BJ (cell line): ENCODE data around the gene TIMM9. TPM values are rescaled to one million over a fixed set of nuclear protein-coding genes. Genes with fewer than 3 reads are reported as not detected.
"Not testable (repeated sequence)": the region's sequence is repeated elsewhere in the genome, so short reads cannot be mapped to it uniquely, and the experiment has no call there.

ENCODE experiments used
- CTCF ChIA-PET: fragments of 350-600 bp; formaldehyde crosslinking; extraction: SDS; loops from one replicate; lab custom pipeline; 2021; ENCODE audit warnings: antibody characterized with exemption, inconsistent platforms; lab: Yijun Ruan, JAX
- POLR2A ChIA-PET: fragments of 300-600 bp; sonication (Branson Sonifier 250); formaldehyde crosslinking; extraction: SDS; loops from one replicate; lab custom pipeline; 2021; ENCODE audit warnings: antibody characterized with exemption; lab: Charles Lee
- DNase-seq: peaks from one replicate; pipeline ENCODE4 v3.0.0-alpha.2; 2011; ENCODE audit warnings: low read depth
- H3K27me3 ChIP-seq: 2 replicates; pipeline ENCODE4 v1.6.0; 2011; ENCODE audit warnings: low read length; ENCODE audit not compliant: control insufficient read depth, insufficient read depth
- H3K36me3 ChIP-seq: 2 replicates; pipeline ENCODE4 v1.5.1; 2011; ENCODE audit warnings: low read length; ENCODE audit not compliant: control insufficient read depth, insufficient read depth
- H3K4me3 ChIP-seq: 2 replicates; pipeline ENCODE4 v1.5.1; 2011; ENCODE audit warnings: low read depth, mild to moderate bottlenecking, control low read depth, low read length
- CTCF ChIP-seq: IDR thresholded peaks from 2 replicates; pipeline ENCODE4 v1.5.1; 2011; ENCODE audit warnings: low read depth, mild to moderate bottlenecking, control low read depth, inconsistent platforms, low read length, moderate library complexity; ENCODE audit not compliant: insufficient read depth
- polyA plus RNA-seq: library from polyadenylated mRNA; depleted of rRNA; stranded (reverse); fragments of >200 nt; gene quantifications from 2 replicates; pipeline ENCODE4 v1.2.3, GENCODE V29; 2011

Gene TIMM9
- polyA plus RNA-seq, 1 experiment, result 20.0 TPM

- POLR2A ChIA-PET, result no interaction called here
- no peak for TF ChIP-seq CTCF
- Histone ChIP-seq H3K36me3 (peaks cover 3% of the 10 kb centered on the region; the same call in 1 of the 2 replicates), H3K4me3 (no peak overlapping the region), H3K27me3 (no peaks in the 10 kb centered on the region)
- no peak for DNase-seq
- CTCF ChIA-PET, result interaction anchor here (0.6 to 1.3 kb wide), 4 partner anchors 10 to 110 kb away, joined by 3 to 4 read pairs (median 4); no protein-coding TSS in a partner anchor
These were observed 50.5 kb downstream of the TIMM9 start for GRCh38 chr14:58376791-58377190.

DNA sequence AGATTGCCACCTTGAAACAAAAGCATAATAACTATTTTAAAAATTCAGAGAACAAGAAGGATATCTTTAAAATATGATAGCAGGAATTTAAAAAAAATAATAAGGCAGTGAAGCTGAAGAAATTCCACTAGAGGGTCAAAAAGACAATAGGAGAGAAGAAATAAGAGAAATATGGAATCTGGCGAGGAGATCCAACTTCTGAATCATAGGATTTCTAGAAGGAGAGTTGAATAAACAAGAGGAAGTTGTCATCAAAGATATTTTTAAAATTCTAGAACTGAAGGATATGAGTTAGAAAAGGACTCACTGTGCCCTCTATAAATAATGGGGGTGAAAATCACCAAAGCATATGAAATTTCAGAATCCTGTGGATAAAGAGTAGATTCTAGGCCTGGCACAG is 58.4 kb downstream of the TIMM9 start:
- POLR2A ChIA-PET, result no interaction called here
- H3K36me3 ChIP-seq, result peaks cover 13% of the 10 kb centered on the region
- DNase-seq, result no peak
- CTCF ChIA-PET, result no interaction called here
- no peak overlapping the region for H3K4me3 ChIP-seq
- no peak for TF ChIP-seq CTCF
- no peaks in the 10 kb centered on the region for H3K27me3 ChIP-seq

DNA sequence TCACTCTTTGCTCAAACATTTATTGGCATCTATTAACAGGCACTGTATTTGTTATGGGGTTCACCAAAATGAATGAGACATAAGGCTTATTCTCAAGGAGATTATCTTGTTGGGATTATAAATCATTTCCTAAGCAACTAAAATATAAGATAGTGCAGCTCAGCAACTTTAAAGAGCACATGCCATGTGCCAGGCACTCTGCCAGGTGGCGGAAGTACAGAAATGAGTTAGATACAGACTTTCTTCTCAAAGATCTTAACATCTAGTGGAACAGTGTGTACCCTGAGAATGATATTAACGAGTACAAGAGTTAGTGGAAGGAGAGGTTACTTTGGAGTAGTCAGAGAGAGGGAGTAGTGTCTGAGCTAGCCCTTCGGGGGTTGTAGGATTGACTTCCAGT is 60.0 kb downstream of the TIMM9 start:
- Histone ChIP-seq H3K36me3 (peaks cover 13% of the 10 kb centered on the region), H3K4me3 (no peak overlapping the region), H3K27me3 (no peaks in the 10 kb centered on the region)
- ChIA-PET CTCF (interaction anchor here (1.2 to 1.3 kb wide), 2 partner anchors 14 to 28 kb away, joined by 3 read pairs; partner anchors contain the start of gene TOMM20L), POLR2A (no interaction called here)
- no peak for TF ChIP-seq CTCF
- no peak for DNase-seq

- no peak for TF ChIP-seq CTCF
- no peak for DNase-seq
- peaks cover 19% of the 10 kb centered on the region for H3K36me3 ChIP-seq
- CTCF ChIA-PET, result interaction anchor here (0.6 to 1.4 kb wide), 4 partner anchors 17 to 257 kb away, joined by 3 to 5 read pairs (median 4); no protein-coding TSS in a partner anchor
- no peaks in the 10 kb centered on the region for H3K27me3 ChIP-seq
- H3K4me3 ChIP-seq, result no peak overlapping the region
- POLR2A ChIA-PET, result no interaction called here
These were observed 63.0 kb downstream of the TIMM9 start for GRCh38 chr14:58364316-58364715.

DNA sequence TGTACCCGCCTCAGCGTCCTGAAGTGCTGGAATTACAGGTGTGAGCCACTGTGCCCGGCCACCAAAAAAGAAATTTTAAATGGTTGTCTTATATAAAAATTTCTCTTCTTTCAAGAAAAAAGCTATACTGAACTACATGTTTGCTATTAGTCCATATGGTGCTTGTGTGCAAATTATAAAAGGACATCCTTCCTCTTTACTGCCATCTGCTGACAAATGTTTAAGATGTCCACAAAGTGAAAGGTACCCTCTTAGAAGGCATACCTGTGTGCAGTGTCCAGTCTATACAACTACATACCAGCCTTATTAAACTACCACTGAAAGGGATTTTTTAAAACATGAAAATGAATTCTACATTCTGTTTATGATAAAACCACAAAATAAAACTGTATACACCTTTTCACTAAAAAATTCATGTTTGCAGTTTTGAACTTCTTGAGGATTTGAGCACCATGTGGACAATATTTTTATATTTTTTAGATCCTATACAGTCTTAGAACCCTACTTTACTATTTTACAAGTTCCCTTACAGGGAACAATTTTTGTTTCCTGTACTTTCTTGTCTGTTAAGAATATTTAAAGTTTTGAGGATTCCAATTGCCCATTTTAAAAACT is 64.4 kb downstream of the TIMM9 start:
- ChIA-PET CTCF (interaction anchor here (1.2 kb wide), 1 partner anchor 11 kb away, joined by 4 read pairs; no protein-coding TSS in a partner anchor), POLR2A (no interaction called here)

GRCh38 chr14:58362272-58362671 is 65.1 kb downstream of the TIMM9 start:
- CTCF ChIA-PET, result interaction anchor here (0.9 to 1.2 kb wide), 2 partner anchors 10 to 13 kb away, joined by 4 read pairs; no protein-coding TSS in a partner anchor
- peaks cover 11% of the 10 kb centered on the region for H3K36me3 ChIP-seq
- DNase-seq, H3K4me3 ChIP-seq, POLR2A ChIA-PET, H3K27me3 ChIP-seq: not testable (repeated sequence)

More for the DNA sequence above, 64.4 kb downstream of the TIMM9 start:
- no peak for DNase-seq
- TF ChIP-seq CTCF, result peak; percentile 28; the same call in 1 of the 2 replicates
- Histone ChIP-seq H3K36me3 (peaks cover 17% of the 10 kb centered on the region), H3K27me3 (no peaks in the 10 kb centered on the region), H3K4me3 (no peak overlapping the region)
